Activated CD8-positive, alpha-beta T cell treated with anti-CD3 and anti-CD28 coated beads for 36 hours (primary cell): ENCODE data around the gene VPS11. TPM values are rescaled to one million over a fixed set of nuclear protein-coding genes. Genes with fewer than 3 reads are reported as not detected.

Source experiments
- ATAC-seq: fragments of 200-7000 bp; cut with Tn5 transposase; one replicate; pipeline ENCODE4 v1.10.0; 2021; ENCODE audit warnings: mild to moderate bottlenecking, moderate library complexity
- CTCF ChIA-PET: fragments of 350-600 bp; sonication (Branson Sonifier 250); formaldehyde crosslinking; loops from one replicate; lab custom pipeline; 2021; ENCODE audit warnings: antibody characterized with exemption; lab: Charles Lee
- POLR2A ChIA-PET: fragments of 350-600 bp; sonication (Branson Sonifier 250); formaldehyde crosslinking; loops from one replicate; lab custom pipeline; 2021; ENCODE audit warnings: antibody characterized with exemption; lab: Charles Lee
- DNase-seq: peaks from one replicate; pipeline ENCODE4 v3.0.0-alpha.2; 2020
- H3K27ac Mint-ChIP-seq: one replicate; pipeline ENCODE4 v1.8.0; 2021; ENCODE audit warnings: mild to moderate bottlenecking, mixed read lengths
- H3K27me3 Mint-ChIP-seq: one replicate; pipeline ENCODE4 v1.8.0; 2021; ENCODE audit warnings: mixed read lengths
- H3K36me3 Mint-ChIP-seq: one replicate; pipeline ENCODE4 v1.8.0; 2021; ENCODE audit warnings: low read depth, mixed read lengths
- H3K4me1 Mint-ChIP-seq: one replicate; pipeline ENCODE4 v1.8.0; 2021; ENCODE audit warnings: low read depth, mixed read lengths
- H3K4me3 Mint-ChIP-seq: one replicate; pipeline ENCODE4 v1.8.0; 2021; ENCODE audit warnings: mild to moderate bottlenecking, moderate library complexity, mixed read lengths
- H3K9me3 Mint-ChIP-seq: one replicate; pipeline ENCODE4 v1.8.0; 2021; ENCODE audit warnings: mixed read lengths
- CTCF ChIP-seq: fragments of 200-600 bp; IDR thresholded peaks from one replicate; pipeline ENCODE4 v1.8.0; 2022; ENCODE audit warnings: antibody characterized with exemption, mild to moderate bottlenecking
- intact Hi-C: fragments of 100-400 bp; cut with micrococcal nuclease; formaldehyde crosslinking; loops from one replicate; pipeline ENCODE4 v1.10.0; 2022
- total RNA-seq, 2 experiments: library from RNA; stranded (reverse); gene quantifications; one replicate each; pipeline ENCODE4 v1.2.3, GENCODE V29; 2021

VPS11 gene
- total RNA-seq, 2 experiments from 2014 or later: 17.1 to 17.2 TPM

- Mint-ChIP-seq H3K4me1 (peaks cover 7% of the 10 kb centered on the region), H3K27me3 (no peaks in the 10 kb centered on the region), H3K27ac (peak overlapping the region; percentile 58), H3K4me3 (no peak overlapping the region), H3K9me3 (no peaks in the 10 kb centered on the region), H3K36me3 (peaks cover 9% of the 10 kb centered on the region)
- DNase-seq (no peak), ATAC-seq (peak; percentile 74)
- CTCF ChIA-PET: interaction anchor here (0.6 to 2.1 kb wide), 2 partner anchors 11 to 246 kb away, joined by 3 to 6 read pairs; no protein-coding TSS in a partner anchor
- intact Hi-C loops: no loop called here
- POLR2A ChIA-PET: interaction anchor here (0.7 to 1.7 kb wide), 3 partner anchors 11 to 26 kb away, joined by 3 to 9 read pairs (median 4); no protein-coding TSS in a partner anchor
- TF ChIP-seq CTCF: no peak
Measured at GRCh38 chr11:119041821-119042514, 25.6 kb upstream of the VPS11 start.

- H3K36me3 Mint-ChIP-seq: peaks cover 16% of the 10 kb centered on the region
- POLR2A ChIA-PET: interaction anchor here (1.5 to 4.1 kb wide), 2 partner anchors 13 to 27 kb away, joined by 4 to 26 read pairs; partner anchors contain the start of gene HYOU1
- no peak overlapping the region for H3K27ac Mint-ChIP-seq
- intact Hi-C loops: no loop called here
- H3K4me1 Mint-ChIP-seq: peaks cover 7% of the 10 kb centered on the region
- H3K4me3 Mint-ChIP-seq: no peak overlapping the region
- no peak for ATAC-seq
- no peak for DNase-seq
- H3K27me3 Mint-ChIP-seq: no peaks in the 10 kb centered on the region
- no peaks in the 10 kb centered on the region for H3K9me3 Mint-ChIP-seq
- CTCF ChIA-PET: interaction anchor here (1.9 kb wide), 1 partner anchor 11 kb away, joined by 6 read pairs; no protein-coding TSS in a partner anchor
- no peak for TF ChIP-seq CTCF
Measured at GRCh38 chr11:119042927-119043326, 24.7 kb upstream of the VPS11 start.

- Mint-ChIP-seq H3K27ac (no peak overlapping the region), H3K36me3 (peaks cover 29% of the 10 kb centered on the region), H3K27me3 (no peaks in the 10 kb centered on the region), H3K4me3 (no peak overlapping the region), H3K4me1 (peaks cover 7% of the 10 kb centered on the region), H3K9me3 (no peaks in the 10 kb centered on the region)
- ChIA-PET POLR2A (interaction anchor here (1.1 to 4.1 kb wide), 3 partner anchors 11 to 50 kb away, joined by 3 to 26 read pairs (median 3); partner anchors contain the start of genes HYOU1 and VPS11), CTCF (interaction anchor here (0.7 to 1.5 kb wide), 5 partner anchors 10 to 74 kb away, joined by 3 to 5 read pairs (median 4); no protein-coding TSS in a partner anchor)
- no peak for DNase-seq
- peak; percentile 35 for TF ChIP-seq CTCF
- ATAC-seq: no peak
- intact Hi-C loops: no loop called here
Measured at GRCh38 chr11:119044708-119045107, 22.9 kb upstream of the VPS11 start.

DNA sequence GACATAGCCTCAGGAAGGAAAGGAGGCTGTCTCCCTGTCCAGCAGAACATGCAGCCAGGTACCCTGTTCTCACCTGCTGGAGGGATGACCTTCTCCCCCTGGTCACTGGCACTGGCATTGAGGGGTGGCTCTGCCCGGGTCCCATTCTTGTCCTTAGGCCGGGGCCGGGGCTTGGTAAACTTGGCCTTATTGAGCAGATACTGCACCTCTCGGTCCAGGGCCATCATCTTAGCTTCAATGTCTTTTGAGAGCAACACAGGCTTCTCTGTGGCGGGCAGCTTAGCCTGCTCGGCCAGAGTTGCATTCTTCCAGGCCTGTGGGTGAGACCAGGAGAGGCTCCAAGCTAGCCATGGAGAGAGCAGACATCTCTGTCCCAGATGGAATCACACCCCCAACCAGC, 21.1 kb upstream of the VPS11 start:
- Mint-ChIP-seq H3K4me1 (peaks cover 13% of the 10 kb centered on the region), H3K4me3 (no peak overlapping the region), H3K27ac (no peak overlapping the region), H3K36me3 (peaks cover 40% of the 10 kb centered on the region), H3K27me3 (no peaks in the 10 kb centered on the region), H3K9me3 (no peaks in the 10 kb centered on the region)
- no peak for DNase-seq
- ChIA-PET CTCF (no interaction called here), POLR2A (interaction anchor here (0.8 to 4.1 kb wide), 4 partner anchors 9 to 35 kb away, joined by 3 to 26 read pairs (median 7); partner anchors contain the start of gene HYOU1)
- ATAC-seq: no peak
- intact Hi-C loops: no loop called here
- TF ChIP-seq CTCF: no peak

DNA sequence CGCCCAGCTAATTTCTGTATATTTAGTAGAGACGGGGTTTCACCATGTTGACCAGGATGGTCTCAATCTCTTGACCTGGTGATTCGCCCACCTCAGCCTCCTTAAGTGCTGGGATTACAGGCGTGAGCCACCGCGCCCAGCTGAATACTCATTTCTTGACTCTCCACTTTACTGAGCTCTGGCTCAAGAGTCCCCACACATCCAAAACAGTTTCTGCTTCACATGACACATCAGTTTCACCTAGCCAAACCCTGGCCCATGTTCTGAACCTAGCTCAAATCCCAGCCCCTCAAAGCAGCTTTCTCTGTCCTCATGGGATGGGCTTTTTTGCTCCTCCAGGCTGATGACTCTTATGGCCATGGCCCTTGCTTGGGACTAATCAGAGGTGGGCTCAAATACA, 20.4 kb upstream of the VPS11 start:
- Mint-ChIP-seq H3K9me3 (no peaks in the 10 kb centered on the region), H3K27ac (no peak overlapping the region), H3K4me1 (peaks cover 12% of the 10 kb centered on the region), H3K4me3 (no peak overlapping the region), H3K27me3 (no peaks in the 10 kb centered on the region), H3K36me3 (peaks cover 44% of the 10 kb centered on the region)
- ChIA-PET CTCF (interaction anchor here (1.2 to 2.0 kb wide), 2 partner anchors 9 to 16 kb away, joined by 6 to 7 read pairs; partner anchors contain the start of gene SLC37A4), POLR2A (interaction anchor here (1.0 to 2.0 kb wide), 4 partner anchors 9 to 48 kb away, joined by 3 to 10 read pairs (median 6); partner anchors contain the start of gene HYOU1)
- no peak for TF ChIP-seq CTCF
- intact Hi-C loops: no loop called here
- no peak for DNase-seq
- no peak for ATAC-seq
